ENCODE measurements around the gene RARG.

GRCh38 chr12:53253298-53253697, 21.3 kb upstream of the RARG start:
- no peak for TF ChIP-seq CTCF (IDR thresholded peaks at IDR 0.05)
- TF ChIP-seq ZFX (IDR thresholded peaks at IDR 0.05; ENCODE audit: borderline replicate concordance), result no peak

All from 22Rv1 (cell line).